UCSD-AML1 (cell line): ENCODE measurements around the gene ERGIC3.
A peak's percentile ranks its signal among the peaks of the same experiment; 100 is the strongest.

Experiments used
- DNase-seq: peaks from one replicate; lab custom pipeline; 2025; ENCODE audit not compliant: unreplicated experiment; lab: John Stamatoyannopoulos, UW

ERGIC3 gene

GRCh38 chr20:35560541-35560940, 18.7 kb downstream of the ERGIC3 start:
- DNase-seq: no peak

- DNase-seq: peak; percentile 39
Observed at GRCh38 chr20:35561268-35561667, 19.4 kb downstream of the ERGIC3 start.

GRCh38 chr20:35561671-35562070, 19.8 kb downstream of the ERGIC3 start:
- no peak for DNase-seq

DNA sequence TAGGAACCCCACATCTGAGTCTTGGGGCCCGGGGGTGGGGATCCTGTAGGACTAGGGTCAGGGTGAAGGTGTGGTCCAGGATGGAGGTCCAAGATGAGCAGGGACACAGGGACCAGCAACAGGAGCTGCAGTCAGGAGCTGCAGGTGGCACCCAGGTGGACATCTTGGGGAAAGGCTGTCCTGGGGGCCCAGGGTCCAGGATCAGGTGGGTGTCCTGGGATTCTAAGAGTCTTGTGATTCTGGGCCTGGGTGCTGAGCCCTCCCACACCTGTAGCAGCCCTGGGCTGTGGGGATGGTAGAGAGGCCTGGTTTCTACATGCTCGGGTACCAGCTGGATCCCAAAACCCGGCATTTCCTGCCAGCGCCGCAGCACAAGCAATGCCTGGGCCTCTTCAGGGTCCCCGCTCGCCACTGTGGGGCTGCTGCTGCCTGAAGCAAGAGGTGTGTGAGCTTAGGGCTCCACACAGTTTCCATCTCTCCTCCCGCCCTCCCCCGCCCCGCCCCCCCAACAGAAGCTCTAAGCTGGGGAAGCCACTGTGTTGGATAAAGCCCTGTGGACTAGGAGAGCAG, 20.7 kb downstream of the ERGIC3 start:
- DNase-seq: no peak

GRCh38 chr20:35563834-35564233, 22.0 kb downstream of the ERGIC3 start:
- no peak for DNase-seq

- DNase-seq: no peak
Observed at GRCh38 chr20:35564905-35565304, 23.0 kb downstream of the ERGIC3 start.

GRCh38 chr20:35568645-35569044, 26.8 kb downstream of the ERGIC3 start:
- DNase-seq: no peak

- no peak for DNase-seq
Observed at GRCh38 chr20:35571555-35571954, 29.7 kb downstream of the ERGIC3 start.

DNA sequence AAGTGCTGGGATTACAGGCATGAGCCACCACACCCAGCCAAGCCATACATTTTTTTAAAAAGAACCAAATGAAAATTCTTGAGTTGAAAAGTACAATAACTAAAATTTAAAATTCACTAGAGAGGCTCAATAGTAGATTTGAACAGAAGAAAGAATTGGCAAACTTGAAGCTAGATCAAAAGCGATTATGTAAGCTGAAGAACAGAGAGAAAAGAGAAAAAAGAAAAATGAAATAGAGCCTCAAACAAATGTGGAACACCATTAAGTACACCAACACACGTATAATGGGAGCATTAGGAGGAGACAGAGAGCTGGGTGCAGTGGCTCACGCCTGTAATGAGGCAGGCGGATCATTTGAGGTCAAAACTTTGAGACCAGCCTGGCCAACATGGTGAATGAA, 31.0 kb downstream of the ERGIC3 start:
- no peak for DNase-seq

DNA sequence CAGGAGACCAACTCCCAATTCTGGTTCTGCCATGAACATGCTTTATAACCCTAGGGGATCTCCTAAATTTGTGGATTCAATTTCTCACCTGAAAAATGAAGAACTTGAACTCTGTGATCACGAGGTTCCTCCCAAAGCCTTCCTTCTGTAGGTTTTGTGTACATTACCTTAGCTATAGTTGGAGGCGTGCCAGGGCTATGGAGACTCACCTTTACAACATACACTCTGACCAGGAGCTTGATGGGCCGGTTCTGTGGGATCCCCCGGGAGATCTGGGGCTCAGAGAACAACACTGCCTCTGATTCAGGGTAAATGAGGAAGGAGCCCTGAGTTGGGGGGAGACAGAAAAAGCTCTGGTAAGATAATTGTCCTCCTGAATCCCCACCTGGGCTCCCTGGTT, 34.1 kb downstream of the ERGIC3 start:
- DNase-seq: no peak

GRCh38 chr20:35576816-35577215, 34.9 kb downstream of the ERGIC3 start:
- DNase-seq: no peak

GRCh38 chr20:35578469-35578868, 36.6 kb downstream of the ERGIC3 start:
- no peak for DNase-seq

- DNase-seq: no peak
Observed at GRCh38 chr20:35579196-35579595, 37.3 kb downstream of the ERGIC3 start.

DNA sequence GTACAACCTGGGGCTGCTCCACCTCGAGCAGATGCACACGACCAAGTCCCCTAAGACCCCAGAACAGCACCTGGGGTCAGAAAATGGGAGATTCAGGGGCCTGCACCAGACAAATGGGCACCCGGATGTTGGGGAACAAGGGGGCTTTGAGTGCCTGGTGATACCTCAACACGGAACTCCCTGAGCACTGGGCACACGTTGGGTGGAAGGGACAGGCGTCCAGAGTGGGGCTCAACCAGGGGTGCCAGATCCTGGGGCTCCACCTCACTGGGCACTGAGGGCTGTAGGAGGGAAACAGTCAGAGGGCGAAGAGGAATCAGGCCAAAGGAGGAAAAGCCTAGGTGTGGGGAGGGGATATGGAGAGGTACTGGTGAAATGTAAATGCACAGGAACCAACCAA, 40.3 kb downstream of the ERGIC3 start:
- no peak for DNase-seq

DNA sequence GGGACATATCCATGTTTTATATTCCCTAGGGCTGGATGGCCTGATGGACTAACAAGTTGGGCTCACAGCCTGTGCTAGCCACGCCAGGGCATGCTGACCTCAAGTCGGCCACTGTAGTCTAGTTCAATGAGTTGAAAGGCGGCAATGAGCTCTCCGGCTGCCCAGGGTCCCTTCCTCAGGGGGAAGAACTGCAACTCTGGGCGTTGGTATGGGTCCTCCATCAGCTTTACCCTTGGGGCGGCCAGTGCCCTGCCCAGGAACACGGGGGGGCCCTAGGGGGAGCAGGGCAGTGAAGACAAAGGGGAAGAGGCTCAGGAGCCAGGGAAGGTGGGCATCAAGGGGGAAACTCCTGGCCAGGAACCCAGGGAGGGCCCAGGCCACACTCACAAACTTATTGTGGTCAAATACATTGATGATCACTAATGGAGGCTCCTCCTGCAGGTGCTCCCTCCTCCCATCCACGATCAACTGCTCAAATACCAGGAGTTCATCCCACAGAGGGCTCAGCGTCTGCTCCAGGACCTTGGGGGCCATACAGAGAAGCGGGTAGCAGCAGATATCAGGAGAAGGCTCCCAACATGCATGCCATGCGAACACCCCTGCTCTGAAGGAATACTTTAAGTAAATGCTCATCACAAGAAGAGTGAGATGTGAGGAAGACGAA, 41.0 kb downstream of the ERGIC3 start:
- no peak for DNase-seq

- no peak for DNase-seq
Observed at GRCh38 chr20:35583636-35584560, 42.0 kb downstream of the ERGIC3 start.

DNA sequence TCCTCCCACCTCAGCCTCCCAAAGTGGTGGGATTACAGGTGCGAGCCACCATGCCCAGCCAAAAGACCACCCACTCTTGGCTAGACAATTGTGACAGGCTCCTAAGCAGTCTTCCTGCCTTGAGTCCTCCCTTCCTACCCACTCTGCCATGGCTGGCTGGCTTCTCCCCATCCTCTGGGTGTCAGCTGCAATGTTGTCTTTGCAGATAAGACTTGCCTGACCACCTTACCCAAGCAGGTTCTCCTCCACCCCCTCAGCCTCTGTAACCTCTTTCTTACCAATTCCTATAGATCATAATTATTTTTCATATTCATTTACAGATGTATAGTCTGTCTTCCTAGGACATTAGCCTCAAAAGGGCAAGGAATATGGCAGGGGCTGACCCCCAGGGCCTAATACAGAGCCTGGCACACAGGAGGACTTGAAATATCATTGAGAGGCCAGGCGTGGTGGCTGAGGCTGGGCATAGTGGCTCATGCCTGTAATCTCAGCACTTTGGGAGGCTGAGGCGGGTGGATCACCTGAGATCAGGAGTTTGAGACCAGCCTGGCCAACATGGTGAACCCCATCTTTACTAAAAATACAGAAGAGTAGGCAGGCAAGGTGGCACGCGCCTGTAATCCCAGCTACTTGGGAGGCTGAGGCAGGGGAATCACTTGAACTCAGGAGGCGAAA, 45.0 kb downstream of the ERGIC3 start:
- no peak for DNase-seq

GRCh38 chr20:35587436-35587835, 45.6 kb downstream of the ERGIC3 start:
- DNase-seq: no peak

- no peak for DNase-seq
Observed at GRCh38 chr20:35588397-35588796, 46.5 kb downstream of the ERGIC3 start.

GRCh38 chr20:35592339-35592974, 50.6 kb downstream of the ERGIC3 start:
- no peak for DNase-seq

- DNase-seq: no peak
Observed at GRCh38 chr20:35595456-35595855, 53.6 kb downstream of the ERGIC3 start.
